GM12801 (cell line): ENCODE results near the gene EIF2B2.

Experiments
- CTCF ChIP-seq: IDR thresholded peaks from one replicate; pipeline ENCODE4 v1.5.1; 2011; ENCODE audit warnings: control low read depth; ENCODE audit not compliant: insufficient read length; ENCODE audit errors: extremely low read depth

EIF2B2 gene

DNA sequence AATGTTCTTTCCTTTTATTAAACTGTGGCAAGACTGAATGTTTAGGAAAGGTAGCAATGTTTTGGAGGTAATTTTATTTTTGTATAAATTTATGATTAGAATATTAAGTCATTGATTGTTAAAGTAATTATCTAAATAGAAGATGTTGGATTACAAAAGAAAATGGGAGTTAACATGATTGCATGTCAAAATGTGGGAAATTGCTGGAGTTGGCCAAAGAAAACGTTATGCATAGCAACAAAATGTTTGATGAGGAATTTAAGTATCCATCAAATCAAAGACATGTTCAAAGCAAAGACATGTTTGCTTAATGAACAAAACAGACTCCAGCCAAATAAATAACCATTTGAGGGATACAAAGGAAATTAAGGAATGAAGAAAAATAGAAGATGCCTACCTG is 51.7 kb downstream of the EIF2B2 start:
- TF ChIP-seq CTCF, result no peak

DNA sequence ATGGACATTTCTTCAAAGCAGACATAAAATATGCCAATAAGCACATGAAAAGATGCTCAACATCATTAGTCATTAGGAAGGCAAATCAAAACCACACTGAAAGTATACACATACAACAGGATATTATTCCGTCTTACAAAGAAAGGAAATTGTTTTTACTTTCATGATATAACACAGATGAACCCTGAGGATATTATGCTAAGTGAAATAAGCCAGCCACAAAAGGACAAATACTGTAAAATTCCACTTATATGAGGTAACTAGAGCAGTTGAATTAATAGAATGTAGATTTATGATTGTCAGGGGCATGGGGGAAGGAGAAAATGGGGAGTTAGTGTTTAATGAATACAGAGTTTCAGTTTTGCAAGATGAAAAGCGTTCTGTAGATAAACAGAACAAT is 56.9 kb downstream of the EIF2B2 start:
- TF ChIP-seq CTCF, result no peak

GRCh38 chr14:75060420-75060819 is 57.7 kb downstream of the EIF2B2 start:
- TF ChIP-seq CTCF, result no peak
